GM13977 (cell line): ENCODE measurements around the gene CRISPLD2.

Experiments used
- DNase-seq: peaks from one replicate; pipeline ENCODE4 v3.0.0; 2012; ENCODE audit warnings: low spot score
- in situ Hi-C: fragments of 300-500 bp; cut with MboI; formaldehyde crosslinking; loops from one replicate; pipeline ENCODE4 v1.12.0; 2022; ENCODE audit warnings: low sequenced_read_pairs, low pct_unique_long_range_greater_than_20kb, mixed read lengths, inconsistent platforms; ENCODE audit not compliant: unreplicated experiment
- TF ChIP-seq, protein P1 (sequence below): IDR thresholded peaks from 2 replicates; pipeline ENCODE4 v1.5.1; 2012; ENCODE audit warnings: mild to moderate bottlenecking, control low read depth; ENCODE audit not compliant: insufficient read depth; ENCODE audit errors: extremely low read depth, missing control alignments

CRISPLD2 gene

DNA sequence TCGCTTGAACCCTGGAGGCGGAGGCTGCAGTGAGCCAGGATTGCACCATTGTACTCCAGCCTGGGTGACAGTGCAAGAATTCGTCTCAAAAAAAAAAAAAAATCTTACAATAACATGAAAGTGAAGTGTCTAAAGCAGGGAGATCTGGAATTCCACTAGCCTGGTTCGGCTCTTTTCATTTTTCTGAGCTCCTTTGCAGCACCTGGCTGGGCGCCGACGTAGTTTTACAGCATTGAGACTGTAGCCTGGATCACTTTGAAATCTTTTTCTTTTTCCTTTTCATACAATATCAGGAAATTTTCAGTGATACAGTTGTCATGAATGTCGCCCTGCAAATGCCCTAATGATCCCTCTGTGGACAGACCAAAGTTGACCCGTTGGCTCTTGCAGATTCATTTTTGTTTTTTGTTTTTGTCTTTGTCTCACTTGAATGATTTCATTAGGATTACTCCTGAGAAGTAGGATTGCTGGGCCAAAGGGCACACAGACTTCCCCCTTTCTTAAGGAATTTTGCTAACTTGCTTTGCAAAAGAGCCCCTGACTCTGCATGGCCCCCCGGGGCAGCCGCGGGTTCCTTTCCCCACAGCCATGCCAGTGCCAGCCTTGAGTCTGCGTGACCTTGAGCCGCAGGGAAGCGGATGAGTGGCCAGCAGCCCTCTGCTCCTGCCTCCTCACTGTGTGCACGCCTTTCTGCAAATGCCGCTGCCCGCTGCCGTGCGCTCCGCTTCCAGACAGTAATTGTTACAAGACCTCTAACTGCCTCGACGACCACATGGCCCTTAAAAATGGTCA is 28.0 kb downstream of the CRISPLD2 start:
- in situ Hi-C loops = no loop called here
- TF ChIP-seq, protein P1, sequence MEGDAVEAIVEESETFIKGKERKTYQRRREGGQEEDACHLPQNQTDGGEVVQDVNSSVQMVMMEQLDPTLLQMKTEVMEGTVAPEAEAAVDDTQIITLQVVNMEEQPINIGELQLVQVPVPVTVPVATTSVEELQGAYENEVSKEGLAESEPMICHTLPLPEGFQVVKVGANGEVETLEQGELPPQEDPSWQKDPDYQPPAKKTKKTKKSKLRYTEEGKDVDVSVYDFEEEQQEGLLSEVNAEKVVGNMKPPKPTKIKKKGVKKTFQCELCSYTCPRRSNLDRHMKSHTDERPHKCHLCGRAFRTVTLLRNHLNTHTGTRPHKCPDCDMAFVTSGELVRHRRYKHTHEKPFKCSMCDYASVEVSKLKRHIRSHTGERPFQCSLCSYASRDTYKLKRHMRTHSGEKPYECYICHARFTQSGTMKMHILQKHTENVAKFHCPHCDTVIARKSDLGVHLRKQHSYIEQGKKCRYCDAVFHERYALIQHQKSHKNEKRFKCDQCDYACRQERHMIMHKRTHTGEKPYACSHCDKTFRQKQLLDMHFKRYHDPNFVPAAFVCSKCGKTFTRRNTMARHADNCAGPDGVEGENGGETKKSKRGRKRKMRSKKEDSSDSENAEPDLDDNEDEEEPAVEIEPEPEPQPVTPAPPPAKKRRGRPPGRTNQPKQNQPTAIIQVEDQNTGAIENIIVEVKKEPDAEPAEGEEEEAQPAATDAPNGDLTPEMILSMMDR = no peak
- no peak for DNase-seq

DNA sequence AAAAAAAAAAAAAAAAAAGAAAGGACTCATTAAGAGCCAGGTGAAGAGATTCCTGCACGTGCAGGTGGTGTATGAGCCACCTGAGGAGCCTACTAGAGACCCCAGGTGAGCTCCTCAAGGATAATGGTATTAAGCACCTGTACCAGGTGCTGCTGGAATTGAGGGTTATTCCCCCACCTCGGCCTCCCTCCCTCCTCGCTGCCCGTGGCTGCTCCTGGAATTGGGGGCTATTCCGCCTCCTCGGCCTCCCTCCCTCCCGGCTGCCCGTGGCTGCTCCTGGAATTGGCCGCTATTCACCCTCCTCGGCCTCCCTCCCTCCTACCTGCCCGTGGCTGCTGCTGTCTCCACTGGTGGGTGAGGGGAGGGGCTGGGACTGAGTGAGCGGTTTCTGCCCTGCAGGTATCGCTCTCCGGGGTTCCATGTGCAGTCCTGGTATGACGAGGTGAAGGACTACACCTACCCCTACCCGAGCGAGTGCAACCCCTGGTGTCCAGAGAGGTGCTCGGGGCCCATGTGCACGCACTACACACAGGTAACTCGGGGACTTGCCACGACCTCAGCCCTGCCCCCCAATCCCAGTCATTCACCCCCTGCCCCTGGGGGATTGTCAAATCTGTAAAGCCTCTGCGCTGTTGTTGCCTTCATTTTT is 29.3 kb downstream of the CRISPLD2 start:
- TF ChIP-seq, protein P1 = no peak
- DNase-seq = no peak
- in situ Hi-C loops = no loop called here

- TF ChIP-seq, protein P1 = no peak
- in situ Hi-C loops = no loop called here
- DNase-seq = no peak
Measured at GRCh38 chr16:84849751-84850150, 30.0 kb downstream of the CRISPLD2 start.

GRCh38 chr16:84850714-84851113 is 30.9 kb downstream of the CRISPLD2 start:
- TF ChIP-seq, protein P1 = no peak
- no peak for DNase-seq
- in situ Hi-C loops = no loop called here

DNA sequence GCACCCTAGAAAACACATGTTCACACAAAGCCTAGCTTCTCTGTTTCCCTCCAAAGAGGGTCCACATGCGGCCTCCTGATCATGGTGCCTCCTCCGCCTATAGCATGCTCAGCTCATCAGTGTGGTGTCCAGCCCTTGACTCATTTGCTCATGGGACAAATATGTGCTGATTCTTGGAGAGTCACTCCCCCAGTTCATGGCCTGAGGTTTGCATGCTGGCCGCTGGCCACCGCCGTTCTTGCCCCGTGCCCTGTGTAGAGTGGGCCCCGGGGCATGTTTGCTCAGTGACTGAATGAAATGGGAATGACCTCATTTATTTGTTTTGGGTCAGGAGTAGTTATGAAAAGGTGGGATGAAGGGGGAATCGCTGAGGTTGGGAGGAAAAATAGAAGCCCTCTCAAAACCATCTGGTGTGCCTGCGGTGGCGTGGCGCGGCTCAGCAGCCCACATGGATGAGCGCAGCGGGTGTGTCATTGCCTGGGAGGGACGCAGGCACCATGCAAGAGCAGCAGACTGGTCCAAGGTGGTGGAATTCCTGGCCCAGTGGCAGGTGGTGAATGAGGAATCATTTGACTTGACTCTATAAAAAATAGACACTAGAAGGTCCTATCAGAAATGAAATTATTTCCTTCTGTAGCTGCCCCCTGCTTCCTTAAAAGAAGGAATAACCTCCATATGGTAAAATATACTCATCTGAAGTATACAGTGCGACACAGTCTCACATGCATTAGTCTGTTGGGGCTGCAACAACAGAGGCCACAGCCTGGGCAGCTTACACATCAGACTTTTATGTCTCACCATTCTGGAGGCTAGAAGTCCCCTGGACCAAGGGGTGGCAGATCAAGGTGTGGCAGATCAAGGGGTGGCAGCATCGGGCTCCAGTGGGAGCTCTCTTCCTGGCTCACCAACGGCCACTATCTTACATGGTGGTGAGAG is 31.7 kb downstream of the CRISPLD2 start:
- no peak for DNase-seq
- in situ Hi-C loops = no loop called here
- TF ChIP-seq, protein P1 = no peak

- in situ Hi-C loops = no loop called here
- TF ChIP-seq, protein P1 = no peak
Measured at GRCh38 chr16:84853534-84853933, 33.7 kb downstream of the CRISPLD2 start.

More at GRCh38 chr16:84853534-84853933, 33.7 kb downstream of the CRISPLD2 start:
- no peak for DNase-seq
